ENCODE results near the gene OXER1. TPM values are rescaled to one million over a fixed set of nuclear protein-coding genes. Genes with fewer than 3 reads are reported as not detected.

OXER1 gene
- 7.2 TPM for polyA plus RNA-seq (ENCODE audit: insufficient read length)

DNA sequence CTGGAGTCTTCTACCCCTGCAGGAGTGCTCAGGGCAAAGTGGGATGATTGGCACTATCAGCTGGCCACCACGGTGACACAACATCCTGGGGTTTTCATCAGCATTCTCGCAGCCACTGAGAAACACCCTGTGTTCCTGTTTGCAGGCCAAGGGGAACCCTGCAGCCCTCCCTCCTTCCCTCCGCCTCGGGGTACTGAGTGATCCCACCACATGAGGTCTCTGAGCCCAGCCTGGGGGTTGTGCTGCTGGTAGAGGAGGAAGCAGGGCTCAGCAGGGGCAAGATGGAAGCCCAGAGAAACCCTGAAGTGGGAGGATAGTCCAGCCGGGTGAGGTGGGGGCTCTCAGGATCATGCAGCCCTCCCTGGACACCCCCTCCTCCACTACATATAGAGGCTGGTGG, at the start of gene OXER1:
TSS of gene OXER1 (minus strand) at position 40 of the 400 bp plus-strand sequence. CDS start 73 bp downstream, outside the sequence.
- DNase-seq (ENCODE audit: low read depth) = no peak

DNA sequence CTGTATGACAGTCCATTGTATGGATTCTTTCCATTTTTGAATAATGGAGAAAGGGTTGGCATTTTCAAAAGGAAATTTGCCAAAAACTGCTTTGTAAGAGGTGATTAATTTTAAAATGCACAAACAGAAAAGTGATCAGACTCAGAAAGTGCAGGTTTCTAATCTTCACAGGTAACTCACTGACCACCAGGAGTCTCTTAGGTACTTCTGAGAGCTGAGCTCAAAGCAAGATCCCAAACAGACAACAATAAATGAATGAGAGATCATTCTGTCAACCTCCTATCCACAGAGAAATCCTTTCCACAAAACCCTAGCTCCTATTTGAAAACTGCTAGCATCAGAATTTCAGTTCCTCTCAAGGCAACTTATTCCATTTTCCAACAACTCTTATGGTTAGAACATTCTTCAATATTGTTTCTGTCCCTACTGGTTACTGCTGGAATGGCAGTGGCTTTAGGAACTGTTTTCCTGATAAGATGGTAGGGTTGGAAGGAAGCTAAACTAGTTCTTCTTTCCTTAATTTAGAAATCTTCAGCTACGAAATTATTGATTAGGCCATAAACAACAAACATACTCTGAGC, 49.1 kb upstream of the OXER1 start:
- no peak for DNase-seq (ENCODE audit: low read depth)

DNA sequence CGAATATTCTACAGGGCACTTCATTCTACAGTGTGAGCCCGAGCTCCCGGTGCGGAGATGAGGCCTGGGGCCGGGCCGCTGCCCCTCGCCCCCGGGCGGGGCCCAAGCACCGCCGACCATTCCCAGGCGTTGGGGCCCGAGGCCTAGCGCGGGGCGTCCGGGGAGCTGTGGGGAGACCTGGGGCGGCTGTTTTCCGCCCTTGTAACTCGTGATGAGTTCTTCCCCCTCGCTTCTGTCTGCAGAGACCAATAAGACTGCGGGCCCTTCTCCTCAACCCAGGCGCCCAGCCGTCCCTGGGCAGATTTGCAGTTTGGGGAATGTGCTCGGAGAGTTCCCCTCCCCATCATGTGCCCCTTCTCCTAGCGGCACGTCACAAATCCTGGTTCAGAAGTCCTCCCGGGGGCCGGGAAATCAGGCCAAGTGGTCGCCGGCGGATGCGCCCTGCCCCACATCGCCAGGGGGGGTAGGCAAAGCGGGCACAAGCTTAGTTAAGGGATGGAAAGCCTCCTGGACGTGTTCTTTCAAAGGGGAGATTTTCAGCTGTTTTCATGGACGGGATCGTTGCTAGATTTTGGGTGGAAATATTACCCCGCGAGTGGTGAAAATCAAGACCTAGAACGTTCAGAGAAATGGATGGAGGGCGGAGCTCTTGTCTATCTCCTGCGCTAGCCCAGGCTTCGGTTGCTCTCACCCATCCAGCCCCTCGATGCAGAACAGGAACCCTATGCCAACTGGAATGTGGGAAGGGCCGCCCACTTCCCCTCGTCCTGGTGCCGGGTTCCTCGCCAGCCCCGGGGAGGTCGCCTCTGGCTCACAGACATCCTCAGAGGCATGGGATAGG, 47.3 kb upstream of the OXER1 start:
- DNase-seq (ENCODE audit: low read depth) = no peak

DNA sequence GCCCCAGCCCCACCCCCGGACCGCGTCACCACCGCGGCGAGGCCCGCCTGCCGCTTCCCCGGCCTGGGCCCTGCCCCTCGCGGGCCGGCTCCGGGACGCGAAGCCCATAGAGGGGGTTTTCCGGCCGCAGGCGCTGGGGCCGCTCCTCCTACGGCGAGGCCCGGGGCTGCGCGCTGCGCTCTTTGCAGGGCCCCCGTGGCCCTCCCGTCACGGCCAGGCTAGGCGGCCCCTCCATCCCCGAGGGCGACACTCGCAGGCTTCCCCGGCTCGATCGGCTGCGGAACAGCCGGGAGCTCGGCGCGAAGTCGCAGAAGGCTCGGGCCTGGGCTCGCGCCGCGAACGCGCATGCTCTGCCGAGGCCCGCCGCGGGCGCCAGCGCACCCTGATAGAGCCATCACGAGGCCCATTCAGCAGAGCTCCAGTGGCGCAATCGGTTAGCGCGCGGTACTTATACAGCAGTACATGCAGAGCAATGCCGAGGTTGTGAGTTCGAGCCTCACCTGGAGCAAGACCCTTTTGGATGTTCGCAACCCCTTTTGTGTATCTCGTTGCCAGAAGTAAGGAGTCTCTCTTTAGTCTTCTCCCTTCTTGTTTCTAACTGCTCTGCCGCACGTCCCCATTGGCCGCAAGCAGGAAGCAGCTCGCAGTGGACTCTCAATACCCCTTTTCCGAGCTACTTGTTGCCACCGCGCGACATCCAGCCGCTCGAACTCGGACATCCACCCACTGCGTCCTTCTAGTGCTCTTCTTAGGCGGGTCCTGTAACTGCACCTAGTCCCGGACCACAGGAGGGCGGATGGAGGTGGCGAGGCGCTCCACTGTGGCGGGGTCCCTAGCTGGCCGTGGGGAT, 46.4 kb upstream of the OXER1 start:
- peak; percentile 90 for DNase-seq (ENCODE audit: low read depth)

DNA sequence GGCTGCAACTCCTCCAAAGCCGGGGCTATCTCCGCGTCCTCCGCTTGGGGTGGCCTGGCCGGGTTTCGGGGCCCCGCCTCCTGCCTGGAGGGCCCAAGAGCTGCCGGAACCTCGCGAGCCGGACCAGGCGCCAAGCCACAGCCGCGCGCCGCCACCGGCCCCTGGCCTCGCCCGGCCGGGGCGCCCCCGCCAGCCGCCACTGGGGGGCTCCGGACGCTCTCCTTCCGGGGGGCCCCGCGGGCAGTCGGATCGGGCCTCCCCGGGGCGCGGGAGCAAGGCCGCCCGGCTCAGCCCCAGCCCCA, 45.8 kb upstream of the OXER1 start:
- DNase-seq (ENCODE audit: low read depth) = no peak

DNA sequence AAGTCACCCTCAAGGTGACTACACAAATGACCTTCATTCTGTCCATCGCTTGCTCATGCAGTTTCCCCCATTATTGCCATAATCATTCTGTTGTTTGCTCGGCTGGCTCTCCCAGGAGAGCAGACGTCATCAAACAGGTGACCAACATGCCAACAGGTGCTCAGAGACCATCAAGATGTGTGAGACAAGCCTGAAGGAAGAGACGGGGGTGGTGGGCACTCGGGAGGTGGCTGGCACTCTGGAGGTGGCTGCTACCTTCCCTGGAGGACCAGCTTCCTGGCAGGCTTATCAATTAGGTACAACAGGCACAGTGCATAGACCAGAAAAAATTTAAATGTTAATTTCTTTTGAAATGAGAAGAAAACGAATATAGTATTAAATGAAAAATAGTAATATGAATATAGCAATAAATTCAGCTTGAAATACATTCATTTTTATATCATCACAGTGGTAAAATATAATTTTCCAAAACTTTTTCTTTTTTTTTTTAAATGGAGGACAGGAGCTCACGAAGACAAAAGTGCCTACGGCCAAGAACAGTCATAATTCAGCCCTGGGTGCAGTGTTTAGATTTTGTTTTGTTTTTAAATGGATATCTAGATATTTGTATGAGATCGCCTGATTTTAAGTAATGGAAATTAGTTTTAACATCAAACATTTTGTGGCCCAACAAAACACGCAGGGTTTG, 45.3 kb upstream of the OXER1 start:
- no peak for DNase-seq (ENCODE audit: low read depth)

DNA sequence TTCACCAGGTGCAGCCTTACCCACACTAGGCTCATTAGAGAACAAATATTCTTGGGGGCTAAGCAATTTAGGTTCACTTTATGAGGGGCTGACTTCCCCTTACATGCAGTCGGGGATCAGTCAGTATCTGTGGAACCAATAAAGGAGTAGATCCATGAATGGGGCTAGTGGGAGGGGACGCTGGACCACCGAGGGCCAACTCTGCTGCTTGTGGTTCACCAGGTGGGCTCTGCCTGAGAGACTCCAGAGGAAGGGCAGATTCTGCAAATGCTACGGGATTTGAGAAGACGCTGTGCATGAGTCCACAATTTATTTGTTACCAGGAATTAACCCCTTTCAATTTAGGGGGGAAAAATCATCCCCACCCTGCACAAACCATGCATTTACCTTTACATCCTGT, 44.4 kb upstream of the OXER1 start:
- no peak for DNase-seq (ENCODE audit: low read depth)

GRCh38 chr2:42806786-42807185, 42.9 kb upstream of the OXER1 start:
- no peak for DNase-seq (ENCODE audit: low read depth)

GRCh38 chr2:42804891-42805290, 41.0 kb upstream of the OXER1 start:
- no peak for DNase-seq (ENCODE audit: low read depth)

DNA sequence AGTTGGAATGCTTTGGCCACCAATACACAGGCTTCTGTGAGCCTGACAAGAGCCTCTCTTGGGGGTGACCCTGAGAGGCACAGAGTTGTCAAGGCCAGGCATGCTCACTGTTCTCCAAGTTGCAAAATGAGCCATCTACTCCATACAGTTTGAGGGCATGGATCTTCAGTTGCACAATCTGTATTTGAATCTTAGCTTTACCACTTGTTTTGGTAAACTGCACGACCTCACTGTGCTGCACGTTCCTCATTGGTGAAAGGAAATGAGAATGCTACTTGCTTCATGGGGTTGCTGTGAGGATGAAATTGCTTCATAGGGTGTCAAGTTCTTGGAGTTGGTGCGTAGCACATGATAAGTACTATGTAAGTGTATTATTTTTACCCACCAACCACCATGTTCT, 40.4 kb upstream of the OXER1 start:
- no peak for DNase-seq (ENCODE audit: low read depth)

DNA sequence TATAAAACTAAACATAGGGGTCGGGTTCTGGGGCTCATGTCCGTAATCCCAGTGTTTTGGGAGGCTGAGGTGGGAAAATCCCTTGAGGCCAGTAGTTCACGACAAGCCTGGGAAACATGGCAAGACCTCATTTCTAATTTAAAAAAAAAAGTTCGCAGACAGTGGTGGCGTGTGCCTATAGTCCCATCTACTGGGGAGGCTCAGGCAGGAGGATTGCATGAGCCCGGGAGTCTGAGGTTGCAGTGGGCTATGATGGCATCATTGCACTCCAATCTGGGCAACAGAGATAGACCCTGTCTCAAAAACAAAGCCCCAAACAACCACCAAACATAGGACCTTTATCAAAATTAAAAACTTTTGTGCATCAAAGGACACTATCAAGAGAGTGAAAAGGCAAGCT, 38.2 kb upstream of the OXER1 start:
- no peak for DNase-seq (ENCODE audit: low read depth)

DNA sequence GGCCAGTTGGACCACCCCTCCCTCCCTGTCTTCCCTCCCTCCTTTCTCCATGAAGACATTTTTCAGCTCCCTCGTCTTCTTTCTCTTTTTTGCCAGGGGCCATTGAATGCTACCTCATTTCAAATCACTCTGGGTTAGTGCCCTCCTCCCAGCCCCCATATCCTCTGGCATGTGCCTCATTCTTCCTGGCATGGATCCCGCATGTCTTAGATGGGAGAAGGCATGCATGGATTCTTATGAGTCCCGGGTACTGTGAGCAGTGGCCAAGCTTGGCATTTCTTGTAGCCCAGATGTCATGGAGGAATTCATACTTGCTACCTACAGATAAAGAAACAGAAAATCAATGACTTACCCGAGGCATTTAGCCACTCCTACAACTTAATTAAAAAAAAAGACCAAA, 37.4 kb upstream of the OXER1 start:
- no peak for DNase-seq (ENCODE audit: low read depth)

- DNase-seq (ENCODE audit: low read depth) = no peak
Measured at GRCh38 chr2:42800981-42801380, 37.0 kb upstream of the OXER1 start.

DNA sequence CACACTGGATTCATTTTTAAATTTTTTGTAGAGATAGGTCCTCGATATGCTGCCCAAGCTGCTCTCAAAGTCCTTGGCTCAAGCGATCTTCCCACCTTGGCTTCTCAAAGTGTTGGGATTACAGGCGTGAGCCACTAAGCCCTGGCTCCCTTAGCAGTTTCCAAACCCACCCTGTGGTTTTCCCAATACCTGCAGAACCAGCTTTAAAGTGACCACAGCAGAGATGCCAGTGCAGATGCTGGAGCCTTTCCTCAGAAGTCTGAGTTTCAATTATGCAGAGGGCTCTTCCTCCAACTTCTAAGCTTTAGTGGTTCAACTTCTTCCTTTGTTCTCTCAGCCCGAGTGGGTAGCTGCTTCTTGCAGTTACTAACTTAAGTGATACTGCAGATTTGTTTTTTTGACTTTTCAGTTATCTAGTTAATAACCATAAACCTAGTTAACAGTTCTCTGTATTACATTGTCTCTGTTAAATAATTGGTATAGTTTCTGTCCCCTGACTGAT, 36.6 kb upstream of the OXER1 start:
- no peak for DNase-seq (ENCODE audit: low read depth)

- DNase-seq (ENCODE audit: low read depth) = no peak
Measured at GRCh38 chr2:42799881-42800280, 35.9 kb upstream of the OXER1 start.

- DNase-seq (ENCODE audit: low read depth) = no peak
Measured at GRCh38 chr2:42797281-42797680, 33.3 kb upstream of the OXER1 start.

DNA sequence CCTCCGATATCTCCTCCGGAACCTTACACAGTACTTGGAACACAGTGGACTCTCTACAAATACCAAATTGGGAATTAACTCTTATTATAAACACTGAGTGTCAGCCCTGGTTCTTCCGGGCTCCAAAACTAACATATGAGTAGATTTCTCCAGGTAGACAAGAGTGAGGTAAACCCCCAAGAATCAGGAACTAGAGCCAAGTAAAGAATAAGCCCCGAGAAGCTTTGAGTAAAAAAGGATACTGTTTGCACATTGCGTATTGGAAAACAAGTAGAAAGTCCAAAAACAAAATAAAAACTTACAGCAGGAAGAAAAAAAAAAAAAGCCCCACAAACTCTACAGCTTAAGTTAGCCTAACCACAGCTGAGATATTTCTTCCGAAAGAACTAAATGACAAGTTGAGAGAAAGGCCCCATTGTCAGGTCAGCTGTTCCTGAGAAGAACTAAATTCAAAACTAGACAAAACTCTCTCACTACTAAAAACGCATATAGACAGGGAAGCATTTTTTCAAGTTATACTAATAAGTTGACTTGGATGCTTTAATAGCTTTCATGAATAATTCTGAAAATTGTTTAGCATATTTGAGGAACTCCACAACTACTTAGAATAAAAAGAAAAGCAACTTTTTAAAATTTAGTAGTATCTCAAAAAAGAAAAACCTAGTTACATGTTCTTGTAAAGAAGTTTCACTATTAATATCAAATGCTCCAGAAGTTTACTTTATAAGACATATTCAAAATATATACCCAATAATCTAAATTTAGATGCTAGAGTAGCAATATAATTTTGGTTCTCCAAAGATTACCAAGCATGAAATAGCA, 32.7 kb upstream of the OXER1 start:
- no peak for DNase-seq (ENCODE audit: low read depth)

DNA sequence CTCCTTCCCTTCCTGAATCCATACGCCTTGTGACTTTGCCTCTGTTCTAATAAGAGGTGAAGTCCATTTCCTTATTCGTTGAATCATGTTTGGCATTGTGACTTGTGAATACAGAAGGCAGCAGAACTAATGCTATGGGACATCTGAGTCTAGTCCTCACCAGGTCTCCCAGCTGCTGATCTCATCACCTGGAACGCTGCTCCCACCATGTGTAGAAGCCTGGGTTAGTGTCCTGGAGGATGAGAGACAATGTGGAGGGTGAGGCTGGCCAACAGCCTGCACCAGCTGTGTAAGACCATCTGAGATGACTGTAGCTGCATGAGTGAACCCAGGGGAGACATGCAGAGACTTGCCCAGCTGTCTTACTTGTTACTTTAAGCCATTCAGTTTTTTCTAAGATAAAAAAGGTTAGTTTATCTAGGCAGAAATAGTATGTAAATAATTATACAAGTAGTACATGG, 31.9 kb upstream of the OXER1 start:
- no peak for DNase-seq (ENCODE audit: low read depth)

GRCh38 chr2:42795275-42795674, 31.3 kb upstream of the OXER1 start:
- DNase-seq (ENCODE audit: low read depth) = no peak

- no peak for DNase-seq (ENCODE audit: low read depth)
Measured at GRCh38 chr2:42794271-42795046, 30.5 kb upstream of the OXER1 start.

All from forelimb muscle (tissue), 1 donor.